GM12892 (cell line): ENCODE measurements around the gene CRIM1.

Experiments used
- POLR2A ChIP-seq: IDR thresholded peaks from 2 replicates; pipeline ENCODE4 v1.6.1; 2011; ENCODE audit warnings: low read depth, low read length, control low read depth
- POLR2AphosphoS5 ChIP-seq: IDR thresholded peaks from 2 replicates; pipeline ENCODE4 v1.6.1; 2011; ENCODE audit warnings: low read depth, low read length, control low read depth
- TAF1 ChIP-seq: IDR thresholded peaks from 2 replicates; pipeline ENCODE4 v1.6.1; 2011; ENCODE audit warnings: low read depth, mild to moderate bottlenecking, control low read depth, low read length, borderline replicate concordance

GRCh38 chr2:36360834-36361233 is 5.3 kb downstream of the CRIM1 start:
- no peak for TF ChIP-seq POLR2AphosphoS5
- no peak for TF ChIP-seq POLR2A
- TF ChIP-seq TAF1: no peak
